ENCODE measurements around the gene AATK.

Gene AATK

GRCh38 chr17:81127526-81128177 lies 38.4 kb downstream of the AATK start:
- peaks cover 0 to 46% of the 10 kb centered on the region in 2 donors for H3K27me3 ChIP-seq
- no peak overlapping the region for H3K4me3 ChIP-seq
- no peak for TF ChIP-seq CTCF (IDR thresholded peaks at IDR 0.05)
- H3K9me3 ChIP-seq = no peaks in the 10 kb centered on the region
- H3K36me3 ChIP-seq = no peaks in the 10 kb centered on the region
- H3K4me1 ChIP-seq = no peaks in the 10 kb centered on the region
- intact Hi-C loops (cut with DNase I; ENCODE audit: low total_unique reads) = loop anchor here (10.0 kb wide), 1 partner anchor 457 kb away; no protein-coding TSS in a partner anchor
- DNase-seq = no peak
- no peak overlapping the region for H3K27ac ChIP-seq

DNA sequence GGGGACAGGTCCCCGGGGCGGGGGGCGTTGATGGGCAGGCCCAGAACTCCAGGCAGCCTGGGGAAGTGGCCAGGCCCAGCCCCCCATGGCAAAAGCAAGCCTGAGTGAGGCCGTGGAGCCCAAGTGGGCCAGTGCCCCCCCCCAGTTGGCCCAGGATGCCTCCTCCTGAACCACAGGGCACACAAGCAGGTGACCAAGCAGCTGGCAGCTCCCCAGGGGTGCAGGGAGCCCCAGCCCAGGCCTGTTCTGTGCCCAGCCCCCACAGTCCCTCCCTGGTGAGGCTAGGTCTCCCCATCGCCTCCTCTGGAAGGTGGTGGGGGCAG lies 38.9 kb downstream of the AATK start:
- Histone ChIP-seq H3K36me3 (no peaks in the 10 kb centered on the region), H3K27ac (no peak overlapping the region), H3K4me1 (no peaks in the 10 kb centered on the region), H3K27me3 (peaks cover 0 to 51% of the 10 kb centered on the region in 2 donors), H3K9me3 (no peaks in the 10 kb centered on the region), H3K4me3 (no peak overlapping the region)
- intact Hi-C loops (cut with DNase I; ENCODE audit: low total_unique reads) = loop anchor here (10.0 kb wide), 1 partner anchor 458 kb away; no protein-coding TSS in a partner anchor
- no peak for DNase-seq
- TF ChIP-seq CTCF (IDR thresholded peaks at IDR 0.05) = no peak

- intact Hi-C loops (cut with DNase I; ENCODE audit: low total_unique reads) = loop anchor here (10.0 kb wide), 1 partner anchor 458 kb away; no protein-coding TSS in a partner anchor
- H3K4me3 ChIP-seq = no peak overlapping the region
- H3K27ac ChIP-seq = no peak overlapping the region
- H3K9me3 ChIP-seq = no peaks in the 10 kb centered on the region
- TF ChIP-seq CTCF (IDR thresholded peaks at IDR 0.05) = no peak
- H3K4me1 ChIP-seq = no peaks in the 10 kb centered on the region
- peaks cover 0 to 57% of the 10 kb centered on the region in 2 donors for H3K27me3 ChIP-seq
- no peak for DNase-seq
- no peaks in the 10 kb centered on the region for H3K36me3 ChIP-seq
Measured at GRCh38 chr17:81126281-81127132, 39.5 kb downstream of the AATK start.

- no peak for TF ChIP-seq CTCF (IDR thresholded peaks at IDR 0.05)
- no peak for DNase-seq
- intact Hi-C loops (cut with DNase I; ENCODE audit: low total_unique reads) = loop anchor here (10.0 kb wide), 1 partner anchor 459 kb away; no protein-coding TSS in a partner anchor
- Histone ChIP-seq H3K9me3 (no peaks in the 10 kb centered on the region), H3K27ac (no peak overlapping the region), H3K27me3 (peaks cover 0 to 58% of the 10 kb centered on the region in 2 donors), H3K36me3 (no peaks in the 10 kb centered on the region), H3K4me1 (no peaks in the 10 kb centered on the region), H3K4me3 (no peak overlapping the region)
Measured at GRCh38 chr17:81125573-81126081, 40.4 kb downstream of the AATK start.

DNA sequence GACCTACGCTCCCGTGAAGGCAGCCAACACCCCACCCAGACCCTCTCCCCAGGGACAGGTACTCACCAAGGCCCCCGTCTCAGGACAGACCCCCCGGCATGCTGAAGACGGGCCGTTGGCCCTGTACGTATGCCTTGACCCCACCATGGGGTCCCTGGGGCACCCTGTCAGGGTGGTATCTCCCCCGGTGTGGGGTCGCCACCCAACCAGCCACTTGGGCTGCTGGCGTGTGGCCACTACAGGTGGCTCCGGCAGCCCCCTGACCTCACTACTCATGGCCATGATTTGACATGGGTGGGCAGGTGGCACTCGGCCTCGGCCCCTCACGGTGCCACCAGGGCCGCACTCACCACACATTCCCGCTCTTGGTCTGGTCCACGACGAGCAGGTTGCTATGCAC lies 41.6 kb downstream of the AATK start:
- peaks cover 0 to 65% of the 10 kb centered on the region in 2 donors for H3K27me3 ChIP-seq

More for the DNA sequence above, 41.6 kb downstream of the AATK start:
- Histone ChIP-seq H3K9me3 (no peaks in the 10 kb centered on the region), H3K4me1 (peaks cover 0 to 4% (median 3%) of the 10 kb centered on the region in 4 donors), H3K4me3 (no peak overlapping the region), H3K36me3 (no peaks in the 10 kb centered on the region), H3K27ac (no peak overlapping the region)
- no peak for DNase-seq
- TF ChIP-seq CTCF (IDR thresholded peaks at IDR 0.05) = no peak
- intact Hi-C loops (cut with DNase I; ENCODE audit: low total_unique reads) = loop anchor here (10.0 kb wide), 1 partner anchor 460 kb away; no protein-coding TSS in a partner anchor
